Neural progenitor cell (in vitro differentiated cells): Measurements from ENCODE around the gene UNC45A. TPM values are rescaled to one million over a fixed set of nuclear protein-coding genes. Genes with fewer than 3 reads are reported as not detected.

Experiments
- DNase-seq: peaks from one replicate; pipeline ENCODE4 v3.0.0-alpha.2; 2016; ENCODE audit warnings: low spot score
- H2AFZ ChIP-seq: fragments of 200-600 bp; sonication (generic); replicated peaks from 2 replicates; pipeline ENCODE4 v1.6.1; 2016; ENCODE audit warnings: antibody characterized with exemption
- H3F3A ChIP-seq: fragments of 200-600 bp; sonication (generic); 2 replicates; pipeline ENCODE4 v1.6.1; 2016; ENCODE audit warnings: antibody characterized with exemption, low read depth
- H3K27ac ChIP-seq: fragments of 200-600 bp; sonication (generic); 2 replicates; pipeline ENCODE4 v1.5.1; 2016; ENCODE audit warnings: mild to moderate bottlenecking
- H3K27me3 ChIP-seq: fragments of 200-600 bp; sonication (generic); 2 replicates; pipeline ENCODE4 v1.6.1; 2016; ENCODE audit warnings: mild to moderate bottlenecking, moderate library complexity
- H3K36me3 ChIP-seq: fragments of 200-600 bp; sonication (generic); 2 replicates; pipeline ENCODE4 v1.5.1; 2016
- H3K4me1 ChIP-seq: fragments of 200-600 bp; sonication (generic); 2 replicates; pipeline ENCODE4 v1.6.1; 2016; ENCODE audit warnings: mixed run types
- H3K4me2 ChIP-seq: fragments of 200-600 bp; sonication (generic); 2 replicates; pipeline ENCODE4 v1.6.1; 2016
- H3K4me3 ChIP-seq: fragments of 200-600 bp; sonication (generic); 2 replicates; pipeline ENCODE4 v1.5.1; 2016
- H3K79me2 ChIP-seq: fragments of 200-600 bp; sonication (generic); 2 replicates; pipeline ENCODE4 v1.6.1; 2016; ENCODE audit warnings: low read depth
- H3K9ac ChIP-seq: fragments of 200-600 bp; sonication (generic); 2 replicates; pipeline ENCODE4 v1.6.1; 2016
- H3K9me3 ChIP-seq: fragments of 200-600 bp; sonication (generic); 2 replicates; pipeline ENCODE4 v1.5.1; 2016; ENCODE audit warnings: low read depth
- H4K20me1 ChIP-seq: fragments of 200-600 bp; sonication (generic); 2 replicates; pipeline ENCODE4 v1.6.1; 2016; ENCODE audit warnings: low read depth
- H3K27ac Mint-ChIP-seq: 3 replicates; pipeline ENCODE4 v1.8.0; 2021; ENCODE audit warnings: mixed read lengths
- H3K27me3 Mint-ChIP-seq: 2 replicates; pipeline ENCODE4 v1.8.0; 2022; ENCODE audit warnings: low read depth, mild to moderate bottlenecking, inconsistent platforms, moderate library complexity, mixed read lengths; ENCODE audit not compliant: insufficient read depth
- H3K36me3 Mint-ChIP-seq: 3 replicates; pipeline ENCODE4 v1.8.0; 2021; ENCODE audit warnings: mixed read lengths
- H3K4me1 Mint-ChIP-seq: 3 replicates; pipeline ENCODE4 v1.8.0; 2021; ENCODE audit warnings: mixed read lengths
- H3K4me3 Mint-ChIP-seq: 3 replicates; pipeline ENCODE4 v1.8.0; 2021; ENCODE audit warnings: mild to moderate bottlenecking, moderate library complexity, mixed read lengths
- H3K9me3 Mint-ChIP-seq: 3 replicates; pipeline ENCODE4 v1.8.0; 2020; ENCODE audit warnings: mixed read lengths
- CTCF ChIP-seq: fragments of 200-600 bp; sonication (generic); IDR thresholded peaks from 2 replicates; pipeline ENCODE4 v1.5.1; 2017; ENCODE audit warnings: antibody characterized with exemption, mild to moderate bottlenecking
- EZH2 ChIP-seq: fragments of 200-600 bp; sonication (generic); IDR thresholded peaks from 2 replicates; pipeline ENCODE4 v1.6.1; 2017; ENCODE audit warnings: antibody characterized with exemption, mild to moderate bottlenecking, moderate library complexity
- EZH2phosphoT487 ChIP-seq: fragments of 200-600 bp; sonication (generic); IDR thresholded peaks from 2 replicates; pipeline ENCODE4 v1.6.1; 2017; ENCODE audit warnings: antibody characterized with exemption
- total RNA-seq: library from RNA; depleted of rRNA; stranded (reverse); fragments of >200 nt; gene quantifications from 2 replicates; pipeline ENCODE4 v1.2.3, GENCODE V29; 2015; ENCODE audit warnings: low replicate concordance

UNC45A gene
- total RNA-seq, 1 donor from 2014 or later, result 47.7 TPM

- Mint-ChIP-seq H3K27me3 (peaks cover 7% of the 10 kb centered on the region), H3K4me3 (no peak overlapping the region), H3K36me3 (peaks cover 16% of the 10 kb centered on the region), H3K4me1 (peaks cover 29% of the 10 kb centered on the region), H3K27ac (no peak overlapping the region), H3K9me3 (no peaks in the 10 kb centered on the region)
- H3K79me2 ChIP-seq, result peaks cover 98% of the 10 kb centered on the region
- no peaks in the 10 kb centered on the region for H3K27me3 ChIP-seq
- H3K4me3 ChIP-seq, result no peak overlapping the region
- no peak for TF ChIP-seq CTCF
- no peak for TF ChIP-seq EZH2phosphoT487
- TF ChIP-seq EZH2, result no peak
- H3K36me3 ChIP-seq, result no peaks in the 10 kb centered on the region
- no peak overlapping the region for H3K4me2 ChIP-seq
- H3K9me3 ChIP-seq, result no peaks in the 10 kb centered on the region
- peaks cover 94% of the 10 kb centered on the region for H4K20me1 ChIP-seq
- no peak overlapping the region for H3K27ac ChIP-seq
- H2AFZ ChIP-seq, result no peak overlapping the region
- DNase-seq, result no peak
- no peak overlapping the region for H3K9ac ChIP-seq
- H3K4me1 ChIP-seq, result peaks cover 26% of the 10 kb centered on the region
- peaks cover 10% of the 10 kb centered on the region for H3F3A ChIP-seq
Measured at GRCh38 chr15:90988296-90988695, 53.2 kb downstream of the UNC45A start.

GRCh38 chr15:90989040-90989768, 54.1 kb downstream of the UNC45A start:
- Histone ChIP-seq H4K20me1 (peaks cover 93% of the 10 kb centered on the region), H3K36me3 (no peaks in the 10 kb centered on the region), H3K4me2 (no peak overlapping the region), H3F3A (peaks cover 10% of the 10 kb centered on the region), H3K79me2 (peaks cover 100% of the 10 kb centered on the region), H3K27ac (no peak overlapping the region), H3K9ac (no peak overlapping the region), H3K4me1 (peaks cover 26% of the 10 kb centered on the region), H2AFZ (no peak overlapping the region), H3K9me3 (no peaks in the 10 kb centered on the region), H3K27me3 (no peaks in the 10 kb centered on the region), H3K4me3 (no peak overlapping the region)
- H3K9me3 Mint-ChIP-seq, result no peaks in the 10 kb centered on the region
- peaks cover 7% of the 10 kb centered on the region for H3K27me3 Mint-ChIP-seq
- no peak overlapping the region for H3K27ac Mint-ChIP-seq
- H3K4me3 Mint-ChIP-seq, result no peak overlapping the region
- H3K36me3 Mint-ChIP-seq, result peaks cover 12% of the 10 kb centered on the region
- H3K4me1 Mint-ChIP-seq, result peaks cover 33% of the 10 kb centered on the region
- no peak for TF ChIP-seq CTCF
- no peak for TF ChIP-seq EZH2phosphoT487
- TF ChIP-seq EZH2, result no peak
- no peak for DNase-seq

GRCh38 chr15:90990446-90990845, 55.4 kb downstream of the UNC45A start:
- Histone ChIP-seq H3K27ac (no peak overlapping the region), H3F3A (peaks cover 18% of the 10 kb centered on the region), H3K9ac (no peak overlapping the region), H3K4me3 (no peak overlapping the region), H3K36me3 (no peaks in the 10 kb centered on the region), H3K4me2 (no peak overlapping the region), H3K4me1 (peaks cover 26% of the 10 kb centered on the region), H3K27me3 (no peaks in the 10 kb centered on the region), H4K20me1 (peaks cover 81% of the 10 kb centered on the region), H2AFZ (no peak overlapping the region), H3K9me3 (no peaks in the 10 kb centered on the region), H3K79me2 (peaks cover 96% of the 10 kb centered on the region)
- Mint-ChIP-seq H3K36me3 (peaks cover 7% of the 10 kb centered on the region), H3K4me1 (peaks cover 37% of the 10 kb centered on the region), H3K9me3 (no peaks in the 10 kb centered on the region), H3K27me3 (peaks cover 4% of the 10 kb centered on the region), H3K27ac (no peak overlapping the region), H3K4me3 (no peak overlapping the region)
- DNase-seq, result no peak
- no peak for TF ChIP-seq EZH2
- TF ChIP-seq CTCF, result no peak
- TF ChIP-seq EZH2phosphoT487, result no peak
